Memory B cell (primary cell): ENCODE data around the gene BTRC.
"Not testable (repeated sequence)": the region's sequence is repeated elsewhere in the genome, so short reads cannot be mapped to it uniquely, and the experiment has no call there.

Experiments
- ATAC-seq: fragments of 150-1000 bp; cut with Tn5 transposase; 2 replicates; pipeline ENCODE4 v1.10.0; 2021; ENCODE audit warnings: low read depth, mild to moderate bottlenecking, moderate library complexity
- DNase-seq, 2 donors: peaks; one replicate each; pipeline ENCODE4 v3.0.0; 2022; ENCODE audit warnings: low spot score in 2 of 2
- H3K27ac Mint-ChIP-seq: one replicate; pipeline ENCODE4 v1.8.0; 2022; ENCODE audit warnings: mild to moderate bottlenecking, moderate library complexity, mixed read lengths
- H3K27me3 Mint-ChIP-seq: one replicate; pipeline ENCODE4 v1.8.0; 2022; ENCODE audit warnings: mixed read lengths
- H3K36me3 Mint-ChIP-seq: one replicate; pipeline ENCODE4 v1.8.0; 2022; ENCODE audit warnings: mild to moderate bottlenecking, mixed read lengths
- H3K4me1 Mint-ChIP-seq: one replicate; pipeline ENCODE4 v1.8.0; 2022; ENCODE audit warnings: mixed read lengths
- H3K4me3 Mint-ChIP-seq: one replicate; pipeline ENCODE4 v1.8.0; 2022; ENCODE audit warnings: mild to moderate bottlenecking, moderate library complexity, mixed read lengths
- H3K9me3 Mint-ChIP-seq: one replicate; pipeline ENCODE4 v1.8.0; 2022; ENCODE audit warnings: mixed read lengths

The BTRC gene

DNA sequence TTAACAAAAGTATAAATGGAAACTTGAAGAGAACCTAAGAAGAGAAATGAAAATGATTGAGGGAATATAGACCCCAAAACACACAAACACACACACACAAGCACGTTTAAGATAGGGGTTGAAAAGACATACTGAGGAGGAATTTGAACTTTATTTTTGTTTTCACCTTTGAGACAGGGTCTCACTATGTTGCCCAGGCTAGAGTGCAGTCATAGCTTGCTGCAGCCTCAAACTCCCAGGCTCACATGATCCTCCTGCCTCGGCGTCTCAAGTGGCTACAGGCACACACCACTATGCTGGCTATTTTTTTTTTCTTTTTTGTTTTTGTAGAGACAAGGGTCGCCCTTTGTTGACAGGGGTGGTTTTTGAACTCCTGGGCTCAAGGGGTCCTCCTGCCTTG lies 4.0 kb downstream of the BTRC start:
- DNase-seq: no peak
- Mint-ChIP-seq H3K36me3 (peaks cover 8% of the 10 kb centered on the region), H3K27ac (no peak overlapping the region), H3K27me3 (no peaks in the 10 kb centered on the region), H3K4me1 (peaks cover 15% of the 10 kb centered on the region), H3K9me3 (no peaks in the 10 kb centered on the region), H3K4me3 (no peak overlapping the region)
- ATAC-seq: no peak

DNA sequence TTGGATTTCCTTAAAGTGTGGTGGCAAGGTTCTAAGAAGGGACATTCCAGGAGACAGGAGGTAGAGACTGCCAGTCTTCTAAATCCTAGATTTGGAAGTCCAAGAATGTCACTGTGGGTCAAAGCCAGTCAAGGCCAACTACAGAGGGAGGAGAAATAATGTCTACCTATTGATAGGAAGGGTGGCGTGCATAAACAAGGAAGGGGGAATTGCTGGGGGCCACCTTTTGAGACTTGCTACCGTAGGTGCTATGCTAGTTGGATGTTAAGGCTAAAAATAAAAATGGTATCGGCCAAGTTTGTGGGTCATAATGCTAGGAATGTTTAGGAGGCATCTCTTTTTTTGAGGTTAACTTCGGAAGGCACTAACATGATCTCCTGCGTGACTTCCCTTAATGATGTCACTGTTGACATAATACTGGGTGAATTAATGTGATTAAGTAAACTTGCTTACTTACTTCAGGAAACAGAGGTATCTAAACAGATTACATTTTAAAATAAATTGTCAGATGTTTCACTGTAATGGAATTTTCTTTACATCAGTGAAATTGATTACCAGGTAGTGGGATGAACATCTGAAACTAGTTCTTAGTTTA lies 4.8 kb downstream of the BTRC start:
- Mint-ChIP-seq H3K27me3 (no peaks in the 10 kb centered on the region), H3K9me3 (no peaks in the 10 kb centered on the region), H3K4me1 (peaks cover 21% of the 10 kb centered on the region), H3K36me3 (peaks cover 8% of the 10 kb centered on the region), H3K27ac (no peak overlapping the region), H3K4me3 (no peak overlapping the region)
- ATAC-seq (no peak), DNase-seq (no peak)

DNA sequence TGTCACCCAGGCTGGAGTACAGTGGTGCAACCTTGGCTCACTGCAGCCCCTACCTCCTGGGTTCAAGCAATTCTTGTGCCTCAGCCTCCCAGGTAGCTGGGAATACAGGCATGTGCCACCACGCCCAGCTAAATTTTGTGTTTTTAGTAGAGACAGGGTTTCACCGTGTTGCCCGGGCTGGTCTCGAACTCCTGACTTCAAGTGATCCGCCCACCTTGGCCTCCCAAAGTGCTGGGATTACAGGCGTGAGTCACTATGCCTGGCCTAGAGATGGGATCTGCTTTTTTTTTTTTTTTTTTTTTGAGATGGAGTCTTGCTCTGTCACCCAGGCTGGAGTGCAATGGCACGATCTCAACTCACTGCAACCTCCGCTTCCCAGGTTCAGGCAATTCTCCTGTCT lies 6.1 kb downstream of the BTRC start:
- not testable (repeated sequence) for H3K36me3 Mint-ChIP-seq, DNase-seq, H3K27me3 Mint-ChIP-seq, ATAC-seq, H3K9me3 Mint-ChIP-seq, H3K4me3 Mint-ChIP-seq, H3K27ac Mint-ChIP-seq
- H3K4me1 Mint-ChIP-seq: peaks cover 19% of the 10 kb centered on the region

DNA sequence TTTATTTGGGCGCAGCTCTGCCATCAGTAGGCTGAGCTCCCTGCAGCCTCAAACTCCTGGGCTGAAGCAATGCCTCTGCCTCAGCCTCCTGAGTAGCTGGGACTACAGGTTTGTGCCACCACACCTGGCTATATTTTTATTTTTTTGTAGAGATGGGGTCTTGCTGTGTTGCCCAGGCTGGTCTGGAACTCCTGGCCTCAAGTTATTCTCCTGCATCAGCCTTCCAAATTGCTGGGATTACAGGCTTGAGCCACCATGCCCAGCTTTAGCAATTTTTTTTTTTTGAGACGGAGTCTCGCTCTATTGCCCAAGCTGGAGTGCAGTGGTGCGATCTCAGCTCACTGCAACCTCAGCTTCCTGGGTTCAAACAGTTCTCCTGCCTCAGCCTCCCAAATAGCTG lies 6.9 kb downstream of the BTRC start:
- H3K27ac Mint-ChIP-seq, ATAC-seq, DNase-seq, H3K4me3 Mint-ChIP-seq, H3K9me3 Mint-ChIP-seq, H3K36me3 Mint-ChIP-seq, H3K27me3 Mint-ChIP-seq: not testable (repeated sequence)
- peaks cover 17% of the 10 kb centered on the region for H3K4me1 Mint-ChIP-seq

DNA sequence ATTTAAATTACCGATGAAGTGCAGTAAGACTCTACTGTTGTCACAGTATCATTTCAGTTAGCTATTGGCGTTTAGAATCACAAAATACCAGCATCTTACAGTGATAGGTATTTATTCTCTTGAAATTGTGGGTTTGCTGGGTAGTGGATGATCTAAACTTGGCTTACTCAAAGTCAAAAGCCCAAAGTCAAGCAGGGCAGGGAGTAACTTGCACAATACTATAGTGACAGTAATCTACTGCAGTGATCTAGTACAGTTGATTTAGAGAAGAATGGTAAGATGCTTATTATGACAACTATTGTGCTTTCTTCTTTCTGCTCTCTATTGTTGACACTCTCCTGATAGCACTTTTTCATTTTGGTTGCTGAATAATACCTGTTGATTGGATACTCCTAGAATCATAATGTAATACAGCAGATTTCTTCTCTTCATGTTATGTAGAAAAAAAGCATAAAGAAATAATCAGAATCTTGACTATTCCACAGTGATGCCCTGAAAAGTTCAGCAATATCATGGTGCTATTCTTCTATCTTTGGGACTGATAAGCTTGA lies 10.0 kb downstream of the BTRC start:
- Mint-ChIP-seq H3K4me3 (no peak overlapping the region), H3K4me1 (peaks cover 17% of the 10 kb centered on the region), H3K27me3 (no peaks in the 10 kb centered on the region), H3K9me3 (no peaks in the 10 kb centered on the region), H3K27ac (peak overlapping the region; percentile 4), H3K36me3 (peaks cover 5% of the 10 kb centered on the region)
- ATAC-seq (no peak), DNase-seq (no peak)

DNA sequence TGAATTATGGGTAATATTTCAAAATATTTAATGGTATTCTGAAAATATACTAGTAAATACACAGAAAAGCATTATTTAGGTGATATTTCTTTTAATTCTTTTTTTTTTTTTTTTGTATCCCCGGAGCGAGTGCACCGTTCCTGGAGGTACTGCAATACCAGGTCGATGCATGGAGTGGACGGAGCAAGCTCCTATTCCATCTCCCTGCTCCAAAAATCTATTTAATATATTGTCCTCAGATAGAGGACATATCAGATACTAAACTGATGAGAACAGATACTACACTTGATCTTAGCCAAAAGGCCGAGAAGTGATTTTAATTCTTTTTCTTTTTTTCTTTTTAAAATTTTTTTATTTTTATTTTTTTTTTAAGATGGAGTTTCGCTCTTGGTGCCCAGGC lies 10.8 kb downstream of the BTRC start:
- Mint-ChIP-seq H3K4me1 (peaks cover 18% of the 10 kb centered on the region), H3K27me3 (no peaks in the 10 kb centered on the region), H3K4me3 (no peak overlapping the region), H3K9me3 (no peaks in the 10 kb centered on the region), H3K27ac (no peak overlapping the region), H3K36me3 (peaks cover 12% of the 10 kb centered on the region)
- ATAC-seq (no peak), DNase-seq (no peak)

DNA sequence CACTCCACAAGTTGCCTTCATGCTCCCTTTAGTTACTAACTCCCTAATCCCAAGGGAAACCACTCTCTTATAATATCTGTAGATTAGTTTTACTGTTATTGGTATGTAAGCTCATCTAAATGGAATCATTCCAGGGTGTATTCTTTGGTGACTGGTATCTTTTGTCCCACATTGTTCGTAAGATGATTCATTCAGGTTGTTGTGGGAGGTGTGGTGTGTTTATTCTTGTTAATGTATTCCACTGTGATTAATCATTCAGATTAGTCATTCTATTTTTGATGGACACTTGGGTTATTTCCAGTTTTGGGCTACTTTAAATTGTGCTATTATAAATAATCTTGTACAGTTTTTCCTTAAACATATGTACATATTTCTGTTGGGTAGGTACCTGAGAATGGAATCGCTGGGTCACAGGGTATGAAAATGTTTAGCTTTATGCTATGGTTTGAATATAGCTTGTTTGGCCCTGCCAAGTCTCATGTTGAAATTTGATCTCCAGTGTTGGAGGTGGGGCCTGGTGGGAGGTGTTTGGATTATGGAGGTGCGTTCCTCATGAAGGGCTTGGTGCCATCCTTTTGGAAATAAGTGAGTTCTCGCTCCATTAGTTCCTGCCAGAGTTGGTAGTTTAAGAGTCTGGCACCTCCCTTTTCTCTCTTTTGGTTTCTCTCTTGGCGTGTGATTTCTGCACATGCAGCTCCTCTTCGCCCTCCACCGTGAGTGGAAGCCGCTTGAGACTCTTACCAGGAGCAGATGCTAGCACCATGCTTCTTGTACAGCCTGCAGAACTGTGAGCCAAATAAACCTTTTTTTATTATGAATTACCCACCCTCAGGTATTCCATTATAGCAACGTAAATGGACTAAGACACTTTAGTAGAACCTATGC lies 13.8 kb downstream of the BTRC start:
- Mint-ChIP-seq H3K4me1 (peaks cover 20% of the 10 kb centered on the region), H3K27ac (no peak overlapping the region), H3K9me3 (no peaks in the 10 kb centered on the region), H3K36me3 (peaks cover 21% of the 10 kb centered on the region), H3K4me3 (no peak overlapping the region), H3K27me3 (no peaks in the 10 kb centered on the region)
- ATAC-seq (no peak), DNase-seq (no peak)

DNA sequence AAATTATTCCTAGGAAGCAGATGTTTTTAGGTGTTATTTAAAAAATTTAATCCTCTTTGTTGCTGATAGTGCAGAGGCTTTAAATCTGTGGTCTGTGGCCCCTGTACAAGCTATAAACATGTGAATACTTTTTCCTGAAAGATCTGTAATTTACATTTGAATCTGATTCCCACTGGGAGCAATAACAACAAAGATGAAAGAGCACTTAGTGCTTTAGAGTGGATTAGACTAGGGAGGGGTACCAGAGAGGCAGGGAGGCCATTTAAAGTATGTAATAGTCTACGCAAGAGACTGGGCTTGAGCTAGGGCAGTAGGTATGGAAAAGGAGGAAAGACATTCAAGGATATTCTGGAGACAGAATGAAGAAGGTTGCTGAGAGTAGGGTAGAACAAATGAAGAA lies 19.1 kb downstream of the BTRC start:
- ATAC-seq: no peak
- no peak for DNase-seq
- Mint-ChIP-seq H3K4me3 (no peak overlapping the region), H3K9me3 (no peaks in the 10 kb centered on the region), H3K27me3 (no peaks in the 10 kb centered on the region), H3K27ac (no peak overlapping the region), H3K4me1 (peaks cover 24% of the 10 kb centered on the region), H3K36me3 (peaks cover 35% of the 10 kb centered on the region)

DNA sequence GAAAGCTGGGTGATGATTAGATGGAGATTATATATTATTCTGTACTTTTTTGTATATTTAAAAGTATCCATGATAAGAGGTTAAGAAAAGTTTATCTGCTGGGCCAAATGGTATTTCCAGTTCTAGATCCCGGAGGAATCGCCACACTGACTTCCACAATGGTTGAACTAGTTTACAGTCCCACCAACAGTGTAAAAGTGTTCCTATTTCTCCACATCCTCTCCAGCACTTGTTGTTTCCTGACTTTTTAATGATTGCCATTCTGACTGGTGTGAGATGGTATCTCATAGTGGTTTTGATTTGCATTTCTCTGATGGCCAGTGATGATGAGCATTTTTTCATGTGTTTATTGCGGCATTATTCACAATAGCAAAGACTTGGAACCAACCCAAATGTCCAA lies 20.0 kb downstream of the BTRC start:
- H3K4me3 Mint-ChIP-seq, H3K27ac Mint-ChIP-seq, H3K27me3 Mint-ChIP-seq, H3K9me3 Mint-ChIP-seq, DNase-seq, ATAC-seq: not testable (repeated sequence)
- peaks cover 24% of the 10 kb centered on the region for H3K4me1 Mint-ChIP-seq
- peaks cover 33% of the 10 kb centered on the region for H3K36me3 Mint-ChIP-seq

DNA sequence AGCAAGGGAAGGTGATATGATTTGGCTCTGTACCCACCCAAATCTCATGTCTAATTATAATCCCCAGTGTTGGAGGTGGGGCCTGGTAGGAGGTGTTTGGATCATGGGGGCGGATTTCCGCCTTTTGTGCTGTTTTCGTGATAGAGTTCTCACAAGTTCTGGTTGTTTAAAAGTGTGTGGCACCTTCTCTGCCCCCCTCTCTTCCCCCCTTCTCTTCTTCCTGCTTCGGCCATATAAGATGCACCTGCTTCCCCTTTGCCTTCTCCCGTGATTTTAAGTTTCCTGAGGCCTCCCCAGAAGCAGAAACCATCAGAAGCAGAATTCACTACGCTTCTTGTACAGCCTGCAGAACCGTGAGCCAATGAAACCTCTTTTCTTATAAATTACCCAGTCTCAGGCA lies 21.1 kb downstream of the BTRC start:
- peak overlapping the region; percentile 11 for H3K4me3 Mint-ChIP-seq
- no peaks in the 10 kb centered on the region for H3K9me3 Mint-ChIP-seq
- peaks cover 24% of the 10 kb centered on the region for H3K36me3 Mint-ChIP-seq
- DNase-seq: no peak
- peaks cover 19% of the 10 kb centered on the region for H3K4me1 Mint-ChIP-seq
- peak overlapping the region; percentile 62 for H3K27ac Mint-ChIP-seq
- peak; percentile 60 for ATAC-seq
- no peaks in the 10 kb centered on the region for H3K27me3 Mint-ChIP-seq

DNA sequence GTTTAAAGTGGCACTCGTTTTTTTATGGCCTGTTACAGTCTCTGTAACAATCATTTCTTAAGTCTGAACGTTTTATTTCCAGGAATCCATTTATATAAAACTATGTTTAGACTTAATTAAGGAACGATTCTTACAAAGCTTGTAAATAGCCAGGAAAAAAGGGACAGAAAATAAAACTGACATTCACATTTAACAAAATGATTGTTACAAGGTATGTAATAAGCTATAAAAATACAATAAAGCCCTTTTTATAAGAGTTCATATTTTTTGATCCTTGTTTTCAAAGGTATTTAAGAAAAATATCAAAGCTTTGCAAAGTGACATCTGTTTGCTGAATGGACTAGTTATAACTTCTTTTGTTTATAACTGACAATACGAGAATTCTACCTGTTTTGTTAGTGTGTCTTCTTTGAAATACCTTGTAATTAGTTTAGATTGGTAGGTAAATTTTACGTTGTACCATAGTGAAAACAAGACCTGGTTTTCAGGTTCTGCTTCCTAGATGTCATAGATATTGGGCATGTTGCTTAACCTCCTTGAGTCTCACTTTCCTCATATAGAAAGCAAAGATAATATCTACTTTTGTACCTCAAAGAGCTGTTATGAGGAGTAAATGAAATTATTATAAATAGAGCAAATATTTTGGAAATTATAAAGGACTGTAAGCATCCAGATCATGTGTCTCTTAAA lies 25.8 kb downstream of the BTRC start:
- H3K4me3 Mint-ChIP-seq: no peak overlapping the region
- DNase-seq (no peak), ATAC-seq (no peak)
- peaks cover 11% of the 10 kb centered on the region for H3K36me3 Mint-ChIP-seq
- no peak overlapping the region for H3K27ac Mint-ChIP-seq
- H3K27me3 Mint-ChIP-seq: no peaks in the 10 kb centered on the region
- H3K4me1 Mint-ChIP-seq: peaks cover 24% of the 10 kb centered on the region
- no peaks in the 10 kb centered on the region for H3K9me3 Mint-ChIP-seq

DNA sequence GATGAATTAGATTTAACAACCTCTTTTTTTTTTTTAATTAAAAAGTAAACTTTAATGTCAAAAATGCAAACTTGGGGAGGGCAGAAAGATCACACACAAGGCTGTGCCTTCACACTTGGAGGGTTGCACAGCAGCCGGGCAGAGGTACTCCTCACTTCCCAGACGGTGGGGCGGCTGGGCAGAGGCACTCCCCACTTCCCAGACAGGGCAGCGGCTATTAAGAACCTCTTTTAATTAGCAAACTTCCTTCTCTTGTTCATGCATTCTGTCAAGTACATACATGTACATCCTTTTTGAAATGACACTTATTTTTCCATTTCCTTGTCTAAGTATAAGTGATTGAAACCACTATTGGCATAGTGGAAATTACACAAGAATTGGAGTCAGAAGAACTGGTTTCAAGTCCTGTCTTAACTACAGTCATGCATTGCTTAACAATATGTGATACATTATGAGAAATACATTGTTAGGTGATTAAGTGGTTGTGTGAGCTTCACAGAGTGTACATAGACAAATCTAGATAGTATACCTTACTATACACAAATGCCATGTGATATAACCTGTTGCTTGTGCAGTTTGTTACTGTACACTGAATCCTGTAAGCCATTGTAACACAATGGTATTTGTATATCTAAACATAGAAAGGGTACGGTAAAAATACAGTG lies 26.5 kb downstream of the BTRC start:
- Mint-ChIP-seq H3K9me3 (no peaks in the 10 kb centered on the region), H3K4me1 (peaks cover 18% of the 10 kb centered on the region), H3K27me3 (no peaks in the 10 kb centered on the region), H3K27ac (no peak overlapping the region), H3K36me3 (peaks cover 8% of the 10 kb centered on the region), H3K4me3 (no peak overlapping the region)
- ATAC-seq (no peak), DNase-seq (no peak)

DNA sequence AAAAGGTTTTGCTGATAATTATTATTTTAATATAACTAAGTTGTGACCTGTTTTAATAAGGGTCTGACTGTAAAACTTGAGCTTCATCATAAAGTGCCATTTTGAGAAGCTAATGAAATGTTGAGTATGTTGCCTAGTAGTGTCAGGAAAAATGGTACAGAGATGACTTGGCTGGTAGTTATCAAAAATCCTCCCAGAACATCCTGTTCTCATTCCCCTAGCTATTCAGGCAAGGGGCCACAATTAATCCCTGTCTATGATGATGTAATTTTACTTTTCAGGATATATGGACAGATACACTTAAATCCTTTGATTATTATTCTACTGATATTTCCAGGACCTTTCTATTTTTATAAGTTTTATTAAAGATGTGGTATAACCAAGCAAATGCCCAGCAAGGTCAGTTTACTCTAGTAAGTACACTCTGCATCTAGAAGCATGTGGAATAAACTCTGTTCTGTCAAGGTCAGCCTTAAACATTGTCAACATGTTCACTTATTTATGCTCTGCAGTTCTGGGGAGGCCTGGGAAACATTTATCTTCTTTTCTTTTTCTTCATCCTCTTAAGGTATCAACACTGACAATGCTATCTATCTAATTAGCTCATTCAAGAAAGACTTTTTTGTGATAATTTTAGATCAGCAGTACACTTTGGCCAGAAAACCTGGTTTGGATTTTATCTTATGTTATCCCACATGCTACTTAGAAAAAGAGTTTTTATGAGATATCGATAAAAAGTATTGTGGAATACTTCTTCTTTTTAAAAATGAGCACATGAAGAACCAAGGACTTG lies 32.1 kb downstream of the BTRC start:
- H3K4me1 Mint-ChIP-seq: peaks cover 16% of the 10 kb centered on the region
- H3K36me3 Mint-ChIP-seq: peaks cover 6% of the 10 kb centered on the region
- H3K27me3 Mint-ChIP-seq: no peaks in the 10 kb centered on the region
- no peak overlapping the region for H3K4me3 Mint-ChIP-seq
- no peak for DNase-seq
- H3K9me3 Mint-ChIP-seq: no peaks in the 10 kb centered on the region
- no peak for ATAC-seq
- H3K27ac Mint-ChIP-seq: peak overlapping the region; percentile 29
